ENCODE measurements around the gene MICU2. TPM values are rescaled to one million over a fixed set of nuclear protein-coding genes. Genes with fewer than 3 reads are reported as not detected.

The MICU2 gene
- total and polyA plus RNA-seq, 4 donors = 29.0 to 85.9 (median 39.3) TPM

GRCh38 chr13:21620861-21621260, 16.9 kb upstream of the MICU2 start:
- DNase-seq (no peak), ATAC-seq (ENCODE audit: insufficient read depth, low FRiP score) (no peak)
- 58 to 59% methylated on average over 3 of the region's 3 CpGs for WGBS, 2 donors
- Histone ChIP-seq H3K9me3 (ENCODE audit: control insufficient read depth in 4 of 4, insufficient read depth in 3 of 4, low read length in 3 of 4) (no peaks in the 10 kb centered on the region), H3K36me3 (ENCODE audit: control insufficient read depth in 4 of 4, insufficient read depth in 4 of 4, low read length in 4 of 4) (no peaks in the 10 kb centered on the region), H3K27me3 (ENCODE audit: control insufficient read depth in 3 of 3, insufficient read depth in 3 of 3, low read length in 2 of 3) (no peaks in the 10 kb centered on the region), H3K4me1 (ENCODE audit: control insufficient read depth in 5 of 5, insufficient read depth in 5 of 5, low read length in 5 of 5) (peaks cover 0 to 5% (median 0%) of the 10 kb centered on the region in 5 donors), H3K27ac (ENCODE audit: low read depth in 1 of 2, low read length in 1 of 2) (no peak overlapping the region), H3K4me3 (no peak overlapping the region), H3K9ac (ENCODE audit: insufficient read depth in 1 of 2, low read length in 2 of 2) (no peak overlapping the region)
- no peak for TF ChIP-seq CTCF (IDR thresholded peaks at IDR 0.05; ENCODE audit: control extremely low read depth, extremely low read depth)

- no peak overlapping the region for H3K27ac ChIP-seq (ENCODE audit: low read depth in 1 of 2, low read length in 1 of 2)
- no peaks in the 10 kb centered on the region for H3K27me3 ChIP-seq (ENCODE audit: control insufficient read depth in 3 of 3, insufficient read depth in 3 of 3, low read length in 2 of 3)
- ATAC-seq (ENCODE audit: insufficient read depth, low FRiP score) (no peak), DNase-seq (no peak)
- no peak overlapping the region for H3K9ac ChIP-seq (ENCODE audit: insufficient read depth in 1 of 2, low read length in 2 of 2)
- 66 to 80% methylated on average over 3 of the region's 3 CpGs for WGBS, 2 donors
- no peaks in the 10 kb centered on the region for H3K9me3 ChIP-seq (ENCODE audit: control insufficient read depth in 4 of 4, insufficient read depth in 3 of 4, low read length in 3 of 4)
- no peak for TF ChIP-seq CTCF (IDR thresholded peaks at IDR 0.05; ENCODE audit: control extremely low read depth, extremely low read depth)
- no peaks in the 10 kb centered on the region for H3K36me3 ChIP-seq (ENCODE audit: control insufficient read depth in 4 of 4, insufficient read depth in 4 of 4, low read length in 4 of 4)
- no peak overlapping the region for H3K4me3 ChIP-seq
- peaks cover 0 to 5% (median 0%) of the 10 kb centered on the region in 5 donors for H3K4me1 ChIP-seq (ENCODE audit: control insufficient read depth in 5 of 5, insufficient read depth in 5 of 5, low read length in 5 of 5)
Observed at GRCh38 chr13:21619633-21620220, 15.8 kb upstream of the MICU2 start.

GRCh38 chr13:21616880-21617279, 12.9 kb upstream of the MICU2 start:
- H3K4me3 ChIP-seq = no peak overlapping the region
- H3K9me3 ChIP-seq (ENCODE audit: control insufficient read depth in 4 of 4, insufficient read depth in 3 of 4, low read length in 3 of 4) = no peaks in the 10 kb centered on the region
- no peak for ATAC-seq (ENCODE audit: insufficient read depth, low FRiP score)

More at GRCh38 chr13:21616880-21617279, 12.9 kb upstream of the MICU2 start:
- no peak for DNase-seq
- TF ChIP-seq CTCF (IDR thresholded peaks at IDR 0.05; ENCODE audit: control extremely low read depth, extremely low read depth) = no peak
- 44 to 53% methylated on average over 3 of the region's 3 CpGs for WGBS, 2 donors
- peak overlapping the region in 1 of 2 donors; percentile 9 for H3K9ac ChIP-seq (ENCODE audit: insufficient read depth in 1 of 2, low read length in 2 of 2)
- peaks cover 0 to 5% (median 0%) of the 10 kb centered on the region in 5 donors for H3K4me1 ChIP-seq (ENCODE audit: control insufficient read depth in 5 of 5, insufficient read depth in 5 of 5, low read length in 5 of 5)
- no peak overlapping the region for H3K27ac ChIP-seq (ENCODE audit: low read depth in 1 of 2, low read length in 1 of 2)
- no peaks in the 10 kb centered on the region for H3K27me3 ChIP-seq (ENCODE audit: control insufficient read depth in 3 of 3, insufficient read depth in 3 of 3, low read length in 2 of 3)
- no peaks in the 10 kb centered on the region for H3K36me3 ChIP-seq (ENCODE audit: control insufficient read depth in 4 of 4, insufficient read depth in 4 of 4, low read length in 4 of 4)
